Spleen (tissue), 7 donors: Measurements from ENCODE around the gene CNPY4.

ENCODE experiments used
- CTCF ChIP-seq, 11 experiments: fragments of 200-600 bp in 7 of 11; fragments of 450-650 bp in 4 of 11; sonication (generic) in 4 of 11; IDR thresholded peaks in 8 of 11; conservative IDR thresholded peaks in 3 of 11; 1 replicate in 7 of 11; 2 replicates in 4 of 11; pipeline versions ENCODE4 v1.4.0 to v1.8.0; 2016 to 2021; ENCODE audit warnings: antibody characterized with exemption in 11 of 11, inconsistent platforms in 4 of 11, mild to moderate bottlenecking in 1 of 11
- POLR2A ChIP-seq, 3 donors: fragments of 450-650 bp; IDR thresholded peaks; one replicate each; pipeline ENCODE4 v1.5.1; 2017; ENCODE audit warnings: antibody characterized with exemption in 3 of 3, mild to moderate bottlenecking in 1 of 3
- POLR2AphosphoS5 ChIP-seq, 3 donors: sonication (generic); formaldehyde crosslinking; IDR thresholded peaks; one replicate each; pipeline ENCODE4 v1.5.1; 2017; ENCODE audit warnings: antibody characterized with exemption in 3 of 3
- donor health status: DM: no; HTN: no; CAD: no; lungs with moderate emphysema.
- donor health status: DM: no; HTN: no; CAD: no.
- donor health status: DM: no; HTN: no; CAD: no.

- TF ChIP-seq POLR2A (IDR thresholded peaks at IDR 0.05) (no peak), CTCF (IDR thresholded peaks at IDR 0.05 in 8 of 11, conservative IDR thresholded peaks at IDR 0.05 in 3 of 11) (no peak), POLR2AphosphoS5 (IDR thresholded peaks at IDR 0.05) (peak in 1 of 3 donors; percentile 20)
Measured at GRCh38 chr7:100095704-100096103, 23.7 kb upstream of the CNPY4 start.
